Naive B cell (primary cell): ENCODE data around the gene SERINC3. TPM values are rescaled to one million over a fixed set of nuclear protein-coding genes. Genes with fewer than 3 reads are reported as not detected.

Experiments
- ATAC-seq, 2 donors: fragments of 150-1000 bp; cut with Tn5 transposase; 2 replicates each; pipeline ENCODE4 v1.10.0; 2021; ENCODE audit warnings: low read depth in 2 of 2, mild to moderate bottlenecking in 2 of 2, moderate library complexity in 2 of 2
- DNase-seq: peaks from one replicate; pipeline ENCODE4 v3.0.0; 2022
- H3K27ac Mint-ChIP-seq, 6 donors: one replicate each; pipeline ENCODE4 v1.8.0; 2020 to 2022; ENCODE audit warnings: mild to moderate bottlenecking in 6 of 6, mixed read lengths in 6 of 6, moderate library complexity in 5 of 6, inconsistent platforms in 2 of 6
- H3K27me3 Mint-ChIP-seq, 3 donors: one replicate each; pipeline ENCODE4 v1.8.0; 2021 to 2022; ENCODE audit warnings: mixed read lengths in 3 of 3, mild to moderate bottlenecking in 1 of 3
- H3K36me3 Mint-ChIP-seq, 2 donors: one replicate each; pipeline ENCODE4 v1.8.0; 2020 to 2022; ENCODE audit warnings: mixed read lengths in 2 of 2, inconsistent platforms in 1 of 2, mild to moderate bottlenecking in 1 of 2
- H3K4me1 Mint-ChIP-seq, 3 donors: one replicate each; pipeline ENCODE4 v1.8.0; 2020 to 2022; ENCODE audit warnings: mixed read lengths in 3 of 3, inconsistent platforms in 1 of 3, mild to moderate bottlenecking in 1 of 3, moderate library complexity in 1 of 3
- H3K4me3 Mint-ChIP-seq, 8 donors: one replicate each; pipeline ENCODE4 v1.8.0; 2020 to 2022; ENCODE audit warnings: mild to moderate bottlenecking in 8 of 8, mixed read lengths in 8 of 8, moderate library complexity in 8 of 8, inconsistent platforms in 2 of 8
- H3K9me3 Mint-ChIP-seq, 7 donors: one replicate each; pipeline ENCODE4 v1.8.0; 2020 to 2022; ENCODE audit warnings: mixed read lengths in 7 of 7, mild to moderate bottlenecking in 5 of 7, inconsistent platforms in 2 of 7, moderate library complexity in 1 of 7
- polyA plus RNA-seq, 6 donors: library from polyadenylated mRNA; unstranded; fragments of 300-500 nt; fragmentation: Illumina TruSeq; gene quantifications; one replicate each; pipeline ENCODE4 v1.2.3, GENCODE V29; 2021; ENCODE audit warnings: low read depth in 6 of 6

The SERINC3 gene
- polyA plus RNA-seq, 6 donors from 2014 or later = 120 to 145 (median 133) TPM

DNA sequence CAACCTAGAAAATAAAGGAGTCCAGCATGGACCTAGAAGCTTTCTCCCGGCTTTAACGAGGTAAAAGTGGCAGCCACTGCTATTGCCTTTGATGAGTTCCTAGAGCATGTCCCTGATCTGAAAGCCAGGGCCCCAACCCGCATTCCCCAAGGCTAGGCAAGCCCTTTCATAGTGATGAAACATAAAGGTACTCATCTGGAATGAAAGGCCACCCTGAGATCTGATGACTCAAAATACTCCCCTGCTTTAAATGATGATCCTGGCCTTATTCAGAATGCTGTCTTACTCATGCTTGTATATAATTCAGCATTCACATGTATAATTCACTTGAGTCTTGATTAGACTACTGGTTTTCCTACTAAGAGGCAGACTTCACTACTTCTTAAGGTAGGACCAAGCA is 24.9 kb downstream of the SERINC3 start:
- Mint-ChIP-seq H3K36me3 (peaks cover 34 to 42% of the 10 kb centered on the region in 2 donors), H3K4me1 (peaks cover 22 to 27% (median 25%) of the 10 kb centered on the region in 3 donors), H3K27me3 (no peaks in the 10 kb centered on the region), H3K9me3 (peaks cover 0 to 4% (median 0%) of the 10 kb centered on the region in 7 donors), H3K27ac (peak overlapping the region in 5 of 6 donors; percentile 41 to 84 (median 60)), H3K4me3 (peak overlapping the region in 1 of 8 donors; percentile 76)
- ATAC-seq (no peak), DNase-seq (no peak)

DNA sequence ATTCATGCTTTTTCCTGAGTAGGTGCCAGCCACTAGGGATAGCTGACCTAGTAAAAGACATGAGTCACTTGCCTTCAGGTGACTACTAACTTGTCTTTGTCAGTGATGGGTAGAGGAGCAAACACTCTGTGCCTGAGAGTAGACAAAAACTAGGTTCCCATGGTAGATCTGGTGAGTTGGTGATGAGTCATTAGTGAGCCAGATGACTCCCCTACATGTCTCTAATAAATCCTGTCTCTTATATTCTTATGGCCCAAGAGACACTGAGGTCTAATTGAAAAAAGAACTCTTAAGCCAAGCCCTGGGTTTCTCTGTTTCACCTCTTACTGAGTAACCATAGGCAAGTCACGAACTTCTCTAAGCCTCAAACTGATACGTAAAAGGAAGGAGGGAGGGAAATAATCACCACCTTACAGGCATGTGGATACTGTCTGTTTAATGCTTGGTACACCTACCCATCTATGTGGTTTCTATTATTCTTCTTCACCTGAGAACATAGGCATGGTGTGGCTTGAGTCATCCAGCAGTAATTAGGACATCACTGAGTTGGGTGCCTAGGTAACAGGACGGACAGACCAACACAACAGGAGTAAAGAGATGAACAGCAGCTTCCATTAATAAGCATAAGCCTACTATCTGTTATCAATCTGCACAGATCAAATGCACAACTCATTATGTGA is 25.9 kb downstream of the SERINC3 start:
- Mint-ChIP-seq H3K27ac (peak overlapping the region in 4 of 6 donors; percentile 30 to 79 (median 56)), H3K4me3 (peak overlapping the region in 1 of 8 donors; percentile 21), H3K9me3 (peaks cover 0 to 4% (median 0%) of the 10 kb centered on the region in 7 donors), H3K36me3 (peaks cover 33 to 40% of the 10 kb centered on the region in 2 donors), H3K4me1 (peaks cover 22 to 34% (median 28%) of the 10 kb centered on the region in 3 donors), H3K27me3 (no peaks in the 10 kb centered on the region)
- DNase-seq (no peak), ATAC-seq (no peak)

DNA sequence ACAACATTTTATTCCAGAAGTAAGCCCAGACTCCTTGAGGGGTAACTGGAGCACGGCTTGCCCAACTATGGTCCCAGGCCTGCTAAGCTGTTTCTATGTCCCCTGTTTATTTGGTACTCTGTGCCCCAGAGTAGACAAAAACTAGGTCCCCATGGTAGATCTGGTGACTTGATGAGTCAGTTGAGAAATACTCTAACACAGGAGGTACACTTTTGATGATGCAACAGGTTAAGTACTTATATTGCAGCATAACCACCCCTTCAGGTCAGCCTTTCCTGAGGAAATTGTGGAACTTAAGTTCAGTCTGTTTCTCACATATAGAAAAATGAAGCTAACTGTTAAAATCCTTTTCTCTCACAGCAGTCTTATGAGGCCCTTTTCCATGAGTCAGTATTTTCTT is 26.6 kb downstream of the SERINC3 start:
- Mint-ChIP-seq H3K9me3 (peaks cover 0 to 4% (median 0%) of the 10 kb centered on the region in 7 donors), H3K4me1 (peaks cover 22 to 34% (median 28%) of the 10 kb centered on the region in 3 donors), H3K36me3 (peaks cover 33% of the 10 kb centered on the region in 2 donors), H3K4me3 (no peak overlapping the region), H3K27ac (peak overlapping the region in 2 of 6 donors; percentile 41 to 71), H3K27me3 (no peaks in the 10 kb centered on the region)
- DNase-seq = no peak
- ATAC-seq = no peak

DNA sequence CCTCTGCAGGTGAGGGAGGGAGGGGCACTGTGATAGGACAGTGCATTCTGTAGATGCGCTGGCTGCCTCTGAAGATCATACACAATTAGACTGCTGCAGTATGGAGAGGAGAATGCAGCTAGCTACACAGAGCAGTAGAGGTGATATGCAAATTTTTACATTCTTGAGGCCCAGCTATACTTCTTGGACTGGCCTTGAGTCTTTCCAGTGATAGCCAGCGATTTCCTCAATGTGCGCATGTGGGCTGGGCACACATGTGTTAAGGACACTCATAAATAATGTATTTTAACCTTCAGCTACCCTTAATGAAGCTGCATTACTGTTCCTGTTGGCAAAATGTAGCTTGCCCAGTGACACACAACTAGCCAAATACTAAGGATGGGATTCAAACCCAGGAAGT is 27.2 kb downstream of the SERINC3 start:
- peak overlapping the region in 1 of 6 donors; percentile 87 for H3K27ac Mint-ChIP-seq
- H3K4me3 Mint-ChIP-seq = no peak overlapping the region
- ATAC-seq = no peak
- DNase-seq = no peak
- H3K27me3 Mint-ChIP-seq = no peaks in the 10 kb centered on the region
- H3K9me3 Mint-ChIP-seq = peaks cover 0 to 4% (median 0%) of the 10 kb centered on the region in 7 donors
- H3K36me3 Mint-ChIP-seq = peaks cover 31 to 37% of the 10 kb centered on the region in 2 donors
- H3K4me1 Mint-ChIP-seq = peaks cover 22 to 34% (median 28%) of the 10 kb centered on the region in 3 donors

DNA sequence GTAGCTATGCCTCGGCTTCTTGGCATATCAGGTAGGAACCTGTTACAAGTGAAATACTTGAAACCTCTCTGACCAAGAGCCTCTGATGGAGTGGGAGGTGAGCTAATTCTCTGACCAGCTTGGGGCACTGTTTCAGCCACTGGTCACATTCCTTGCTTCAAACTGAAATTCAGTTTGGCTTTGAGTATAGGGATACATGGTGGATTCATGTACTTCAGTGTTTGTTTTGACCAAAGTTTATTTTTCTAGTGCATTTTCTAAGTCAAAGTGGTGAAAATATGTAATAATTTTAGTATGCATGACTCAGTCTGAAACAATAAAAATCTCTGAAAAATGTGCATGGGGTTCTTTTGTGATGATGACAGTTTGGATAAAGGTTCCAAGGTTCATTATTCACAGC is 27.6 kb downstream of the SERINC3 start:
- peaks cover 22 to 34% (median 28%) of the 10 kb centered on the region in 3 donors for H3K4me1 Mint-ChIP-seq

DNA sequence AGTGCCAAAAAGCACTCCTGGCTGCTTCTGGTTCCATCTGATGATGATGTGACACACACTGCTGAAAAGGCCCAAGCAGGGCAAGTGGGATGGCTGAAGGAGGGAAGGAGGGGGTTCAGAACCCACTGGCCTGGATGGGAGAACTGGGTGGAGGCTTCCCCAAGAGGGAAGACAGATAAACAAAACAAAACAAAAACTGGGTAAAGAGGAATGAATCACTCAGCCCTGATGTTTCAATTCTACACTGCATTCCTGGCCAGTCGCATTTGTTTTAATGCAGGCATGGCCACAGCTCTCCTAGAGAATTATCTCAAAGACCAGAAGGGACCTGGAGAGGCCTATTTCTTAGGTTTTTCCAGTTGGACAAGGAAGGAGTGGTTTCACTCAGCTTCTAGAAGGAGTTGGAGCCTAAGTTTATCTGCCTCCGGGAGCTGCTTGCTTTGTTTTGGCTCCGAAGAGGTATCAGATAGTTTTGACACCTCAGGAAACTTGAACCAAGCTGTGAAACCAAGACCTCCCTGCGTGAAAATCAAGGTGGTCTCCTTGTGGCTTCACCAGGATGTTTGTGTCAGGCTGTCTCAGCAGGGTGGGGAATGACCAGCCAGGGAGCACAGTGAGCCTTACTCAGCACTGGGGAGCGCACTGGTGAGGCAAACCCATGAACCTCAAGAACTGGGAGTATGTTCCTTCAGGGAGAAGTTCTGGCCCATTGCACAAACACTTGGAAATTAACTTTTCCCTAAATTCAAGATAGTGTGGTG is 30.1 kb downstream of the SERINC3 start:
- no peaks in the 10 kb centered on the region for H3K27me3 Mint-ChIP-seq
- H3K36me3 Mint-ChIP-seq = peaks cover 27 to 35% of the 10 kb centered on the region in 2 donors
- ATAC-seq = no peak
- no peak overlapping the region for H3K4me3 Mint-ChIP-seq
- H3K4me1 Mint-ChIP-seq = peaks cover 7 to 16% (median 11%) of the 10 kb centered on the region in 3 donors
- no peaks in the 10 kb centered on the region for H3K9me3 Mint-ChIP-seq
- no peak for DNase-seq
- H3K27ac Mint-ChIP-seq = peak overlapping the region; percentile 33 to 89 (median 70)

More for the DNA sequence above, 27.6 kb downstream of the SERINC3 start:
- Mint-ChIP-seq H3K9me3 (peaks cover 0 to 4% (median 0%) of the 10 kb centered on the region in 7 donors), H3K27ac (peak overlapping the region in 3 of 6 donors; percentile 12 to 87 (median 42)), H3K4me3 (no peak overlapping the region), H3K36me3 (peaks cover 27 to 39% of the 10 kb centered on the region in 2 donors), H3K27me3 (no peaks in the 10 kb centered on the region)
- ATAC-seq (no peak), DNase-seq (no peak)

DNA sequence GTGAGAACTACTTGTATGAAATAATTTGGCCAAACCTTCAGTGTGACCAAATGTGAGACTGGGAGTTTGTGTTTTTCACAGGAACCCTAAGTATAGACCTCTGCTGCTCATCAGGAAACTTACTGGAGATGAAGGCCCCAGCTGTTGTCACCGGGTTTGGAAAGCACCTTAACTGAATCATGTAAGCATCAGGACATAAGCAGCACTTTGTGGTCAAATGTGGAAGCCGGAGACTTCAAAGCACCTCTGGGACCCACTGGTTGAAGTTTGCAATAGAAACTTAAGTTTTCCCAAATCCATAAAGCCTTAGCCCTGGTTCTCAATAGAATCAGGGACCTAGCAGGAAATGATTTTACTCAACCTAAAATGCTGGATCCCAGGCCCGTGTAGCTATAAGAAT is 31.9 kb downstream of the SERINC3 start:
- no peak for DNase-seq
- H3K9me3 Mint-ChIP-seq = no peaks in the 10 kb centered on the region
- ATAC-seq = no peak
- peaks cover 0 to 7% (median 6%) of the 10 kb centered on the region in 3 donors for H3K4me1 Mint-ChIP-seq
- peak overlapping the region in 3 of 6 donors; percentile 36 to 78 (median 69) for H3K27ac Mint-ChIP-seq
- no peaks in the 10 kb centered on the region for H3K27me3 Mint-ChIP-seq
- H3K4me3 Mint-ChIP-seq = no peak overlapping the region
- H3K36me3 Mint-ChIP-seq = peaks cover 24 to 28% of the 10 kb centered on the region in 2 donors

DNA sequence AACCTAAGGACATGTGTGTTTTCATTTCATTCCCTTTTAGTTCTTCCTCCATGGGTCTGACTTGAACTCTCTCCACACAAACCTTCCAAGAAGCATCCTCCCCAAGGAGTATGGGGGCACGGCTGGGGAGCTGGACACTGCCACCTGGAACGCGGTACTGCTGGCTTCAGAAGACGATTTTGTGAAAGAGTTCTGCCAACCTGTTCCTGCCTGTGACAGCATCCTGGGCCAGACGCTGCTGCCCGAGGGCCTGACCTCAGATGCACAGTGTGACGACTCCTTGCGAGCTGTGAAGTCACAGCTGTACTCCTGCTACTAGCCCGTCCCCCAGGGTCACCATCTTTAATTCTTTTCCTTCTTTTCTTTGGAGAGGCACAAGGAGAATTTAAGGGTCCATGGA is 32.6 kb downstream of the SERINC3 start:
- DNase-seq (no peak), ATAC-seq (no peak)
- Mint-ChIP-seq H3K4me3 (no peak overlapping the region), H3K9me3 (no peaks in the 10 kb centered on the region), H3K27me3 (no peaks in the 10 kb centered on the region), H3K36me3 (peaks cover 23 to 28% of the 10 kb centered on the region in 2 donors), H3K4me1 (peaks cover 0 to 7% (median 6%) of the 10 kb centered on the region in 3 donors), H3K27ac (peak overlapping the region in 2 of 6 donors; percentile 16 to 78)

DNA sequence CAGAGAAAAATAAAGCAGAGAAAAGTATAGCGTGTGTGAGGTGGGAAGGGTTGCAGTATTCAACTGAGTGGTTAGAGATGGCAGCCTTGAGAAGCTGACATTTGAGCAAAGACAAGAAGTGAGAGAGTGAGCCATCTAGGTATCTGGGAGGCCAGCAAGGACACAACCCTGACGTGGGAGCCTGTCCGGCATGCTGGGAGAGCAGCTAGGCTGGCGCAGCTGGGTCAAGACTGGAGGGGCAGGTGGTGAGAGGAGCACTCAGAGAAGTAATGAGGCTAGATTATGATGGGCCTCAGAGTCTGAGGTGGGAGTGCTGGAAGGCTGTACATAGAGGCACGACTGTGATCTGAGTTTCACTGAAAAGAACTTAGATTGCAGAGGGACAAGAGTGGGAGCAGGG is 33.3 kb downstream of the SERINC3 start:
- peaks cover 2 to 7% (median 6%) of the 10 kb centered on the region in 3 donors for H3K4me1 Mint-ChIP-seq
- no peak for ATAC-seq
- no peak for DNase-seq

DNA sequence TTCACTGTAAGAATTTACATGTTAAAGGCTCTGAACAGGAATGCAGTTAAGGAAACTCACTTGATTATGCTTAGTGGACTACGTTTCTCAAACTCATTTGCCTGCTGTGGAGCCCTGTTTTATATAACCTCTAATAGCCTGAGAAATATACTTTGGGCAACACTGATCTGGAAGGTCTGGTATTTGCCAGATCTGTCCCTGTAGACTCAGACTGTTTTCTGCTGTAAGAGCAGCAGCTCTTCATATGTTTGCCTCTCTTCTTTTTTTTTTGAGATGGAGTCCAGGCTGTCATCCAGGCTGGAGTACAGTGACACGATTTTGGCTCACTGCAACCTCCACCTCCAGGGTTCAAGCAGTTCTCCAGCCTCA is 36.1 kb downstream of the SERINC3 start:
- no peak for DNase-seq
- no peaks in the 10 kb centered on the region for H3K27me3 Mint-ChIP-seq
- no peak overlapping the region for H3K4me3 Mint-ChIP-seq
- H3K9me3 Mint-ChIP-seq = no peaks in the 10 kb centered on the region
- no peak for ATAC-seq
- peaks cover 0 to 2% (median under 1%) of the 10 kb centered on the region in 3 donors for H3K4me1 Mint-ChIP-seq
- H3K27ac Mint-ChIP-seq = peak overlapping the region in 1 of 6 donors; percentile 45
- peaks cover 20 to 21% of the 10 kb centered on the region in 2 donors for H3K36me3 Mint-ChIP-seq

More for the DNA sequence above, 33.3 kb downstream of the SERINC3 start:
- Mint-ChIP-seq H3K36me3 (peaks cover 20 to 28% of the 10 kb centered on the region in 2 donors), H3K4me3 (no peak overlapping the region), H3K27me3 (no peaks in the 10 kb centered on the region), H3K27ac (peak overlapping the region in 4 of 6 donors; percentile 2 to 82 (median 61)), H3K9me3 (no peaks in the 10 kb centered on the region)

DNA sequence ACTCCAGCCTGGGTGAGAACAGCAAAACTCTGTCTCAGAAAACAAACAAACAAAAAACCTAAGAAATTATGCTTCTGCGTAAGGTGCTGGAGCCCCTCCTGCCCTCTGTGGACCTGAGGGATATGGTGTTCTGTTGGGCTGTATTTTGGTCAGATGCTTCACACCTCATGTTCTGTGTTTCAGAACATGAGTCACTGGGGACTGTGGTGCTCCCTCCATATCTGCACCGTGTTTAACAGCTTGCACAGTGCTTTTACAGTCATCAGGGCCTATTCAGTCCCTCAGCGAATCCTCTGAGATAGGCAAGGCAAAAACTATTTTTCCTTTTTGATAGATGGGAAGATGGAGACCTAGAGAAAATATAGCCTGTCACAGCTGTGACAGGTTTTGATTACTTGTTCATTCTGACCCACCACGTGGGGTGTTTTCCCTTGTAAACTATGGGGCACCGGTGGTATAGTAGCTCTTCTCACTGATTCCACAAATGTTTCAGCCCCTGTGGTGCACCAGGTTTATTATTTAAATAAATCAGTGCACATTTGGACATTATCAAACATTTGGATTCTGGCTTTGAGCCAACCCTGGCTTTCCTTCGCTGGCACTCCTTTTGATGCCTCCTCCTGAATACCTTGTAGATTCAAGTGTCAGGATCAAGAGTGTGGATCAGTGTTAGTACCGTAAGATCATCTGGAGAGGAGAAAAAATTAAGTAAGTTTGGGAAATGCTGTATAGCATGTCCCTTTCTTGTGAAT is 36.6 kb downstream of the SERINC3 start:
- H3K4me3 Mint-ChIP-seq = no peak overlapping the region
- no peaks in the 10 kb centered on the region for H3K9me3 Mint-ChIP-seq
- peaks cover 20 to 21% of the 10 kb centered on the region in 2 donors for H3K36me3 Mint-ChIP-seq
- no peak for ATAC-seq
- peaks cover 2 to 6% (median 6%) of the 10 kb centered on the region in 3 donors for H3K4me1 Mint-ChIP-seq
- no peaks in the 10 kb centered on the region for H3K27me3 Mint-ChIP-seq
- H3K27ac Mint-ChIP-seq = peak overlapping the region in 1 of 6 donors; percentile 14
- no peak for DNase-seq

DNA sequence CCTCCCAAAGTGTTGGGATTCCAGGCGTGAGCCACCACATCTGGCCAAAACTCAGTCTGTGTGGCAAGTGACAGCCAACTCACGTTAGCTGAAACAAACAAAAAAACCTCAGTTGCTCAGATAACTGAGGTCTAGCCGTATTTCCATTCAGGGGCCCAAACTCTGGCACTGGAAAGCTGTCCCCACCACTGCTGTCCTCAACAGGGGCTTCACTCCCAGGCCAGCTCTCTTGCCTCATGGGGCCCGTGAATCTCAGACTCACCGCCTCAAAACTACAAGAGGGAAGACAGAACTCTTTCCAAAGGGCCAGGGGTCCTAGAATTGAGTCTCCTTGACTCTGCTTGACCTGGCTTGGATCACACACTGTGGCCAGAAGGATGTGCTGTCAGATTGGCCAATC is 38.8 kb downstream of the SERINC3 start:
- no peak for ATAC-seq
- Mint-ChIP-seq H3K27ac (no peak overlapping the region), H3K36me3 (peaks cover 1 to 9% of the 10 kb centered on the region in 2 donors)

More for the DNA sequence above, 38.8 kb downstream of the SERINC3 start:
- H3K9me3 Mint-ChIP-seq = no peaks in the 10 kb centered on the region
- H3K27me3 Mint-ChIP-seq = no peaks in the 10 kb centered on the region
- no peak for DNase-seq
- peaks cover 9 to 24% (median 17%) of the 10 kb centered on the region in 3 donors for H3K4me1 Mint-ChIP-seq
- H3K4me3 Mint-ChIP-seq = no peak overlapping the region
